HepG2 (cell line): ENCODE results near the gene FAM89B. TPM values are rescaled to one million over a fixed set of nuclear protein-coding genes. Genes with fewer than 3 reads are reported as not detected.
A peak's percentile ranks its signal among the peaks of the same experiment; 100 is the strongest.

ENCODE experiments used
- BHLHE40 ChIP-seq: IDR thresholded peaks from 2 replicates; pipeline ENCODE4 v1.6.1; 2011; ENCODE audit warnings: low read length, improper control_type of control experiment
- CSRNP1 ChIP-seq: sonication (generic); formaldehyde crosslinking; IDR thresholded peaks from 2 replicates; pipeline ENCODE4 v1.8.1; 2023; ENCODE audit warnings: mild to moderate bottlenecking, missing genetic modification reagents
- FOXC1 ChIP-seq: sonication (generic); formaldehyde crosslinking; IDR thresholded peaks from 2 replicates; pipeline ENCODE4 v1.8.0; 2022; ENCODE audit warnings: mild to moderate bottlenecking, missing genetic modification reagents, borderline replicate concordance
- FOXM1 ChIP-seq: sonication (generic); formaldehyde crosslinking; IDR thresholded peaks from 2 replicates; pipeline ENCODE4 v1.5.0; 2020; ENCODE audit warnings: missing genetic modification reagents
- FOXO1 ChIP-seq: sonication (generic); formaldehyde crosslinking; IDR thresholded peaks from 2 replicates; pipeline ENCODE4 v1.4.0; 2020; ENCODE audit warnings: missing genetic modification reagents
- HNRNPH1 ChIP-seq: fragments of 200-400 bp; formaldehyde crosslinking; optimal IDR thresholded peaks from 2 replicates; pipeline ENCODE3; 2017; ENCODE audit warnings: mild to moderate bottlenecking, low read depth, low read length
- KDM3A ChIP-seq: IDR thresholded peaks from 2 replicates; pipeline ENCODE4 v1.6.1; 2018; ENCODE audit warnings: low read depth, missing compliant biosample characterization
- MAF1 ChIP-seq: sonication (generic); formaldehyde crosslinking; IDR thresholded peaks from 2 replicates; pipeline ENCODE4 v1.5.0; 2020; ENCODE audit warnings: missing genetic modification reagents, borderline replicate concordance
- NCOA1 ChIP-seq: sonication (generic); formaldehyde crosslinking; IDR thresholded peaks from 2 replicates; pipeline ENCODE4 v1.9.0; 2021; ENCODE audit warnings: missing genetic modification reagents
- NFIB ChIP-seq: sonication (generic); formaldehyde crosslinking; IDR thresholded peaks from 2 replicates; pipeline ENCODE4 v1.9.0; 2021; ENCODE audit warnings: missing genetic modification reagents, mild to moderate bottlenecking, borderline replicate concordance
- PAF1 ChIP-seq: IDR thresholded peaks from 2 replicates; pipeline ENCODE4 v1.6.1; 2016; ENCODE audit warnings: missing genetic modification reagents, missing compliant biosample characterization
- PATZ1 ChIP-seq: sonication (generic); formaldehyde crosslinking; IDR thresholded peaks from 2 replicates; pipeline ENCODE4 v1.4.0; 2020; ENCODE audit warnings: missing genetic modification reagents
- RERE ChIP-seq: IDR thresholded peaks from 2 replicates; pipeline ENCODE4 v1.6.1; 2016; ENCODE audit warnings: low read depth, missing genetic modification reagents, missing compliant biosample characterization
- RXRA ChIP-seq: sonication (generic); formaldehyde crosslinking; IDR thresholded peaks from 2 replicates; pipeline ENCODE4 v1.5.1; 2020; ENCODE audit warnings: missing genetic modification reagents
- TAF1 ChIP-seq: sonication (generic); formaldehyde crosslinking; IDR thresholded peaks from 2 replicates; pipeline ENCODE4 v1.4.0; 2020; ENCODE audit warnings: missing genetic modification reagents
- ZBTB1 ChIP-seq: sonication (generic); formaldehyde crosslinking; IDR thresholded peaks from 2 replicates; pipeline ENCODE4 v1.4.0; 2020; ENCODE audit warnings: missing genetic modification reagents, borderline replicate concordance
- ZNF234 ChIP-seq: sonication (generic); formaldehyde crosslinking; conservative IDR thresholded peaks from 2 replicates; pipeline ENCODE4 v1.5.1; 2020; ENCODE audit warnings: mild to moderate bottlenecking, missing genetic modification reagents
- ZNF556 ChIP-seq: sonication (generic); formaldehyde crosslinking; IDR thresholded peaks from 2 replicates; pipeline ENCODE4 v1.4.0; 2020; ENCODE audit warnings: mild to moderate bottlenecking, missing genetic modification reagents, borderline replicate concordance
- ZNF598 ChIP-seq: sonication (generic); formaldehyde crosslinking; IDR thresholded peaks from 2 replicates; pipeline ENCODE4 v1.5.1; 2020; ENCODE audit warnings: mild to moderate bottlenecking, missing genetic modification reagents, borderline replicate concordance
- ZNF883 ChIP-seq: sonication (generic); formaldehyde crosslinking; IDR thresholded peaks from 2 replicates; pipeline ENCODE4 v1.5.1; 2020; ENCODE audit warnings: mild to moderate bottlenecking, missing genetic modification reagents; ENCODE audit errors: not compliant biosample characterization
- polyA plus RNA-seq, 8 experiments: library from polyadenylated mRNA; depleted of rRNA in 3 of 8; stranded (reverse) in 7 of 8; unstranded in 1 of 8; fragments of >200 nt; fragmentation: Illumina TruSeq in 4 of 8; extraction: Trizol in 4 of 8; gene quantifications; 2 replicates each; pipeline versions ENCODE4 v1.2.1 to v1.2.3, GENCODE V29; 2011 to 2016; ENCODE audit warnings: low read depth in 4 of 8, missing spikeins in 1 of 8, mixed read lengths in 1 of 8; ENCODE audit not compliant: insufficient read depth in 1 of 8
- total RNA-seq, 5 experiments: library from RNA; depleted of rRNA; stranded (reverse); fragments of >200 nt; fragmentation: Illumina TruSeq; extraction: Trizol; gene quantifications; 2 replicates each; pipeline ENCODE4 v1.2.3, GENCODE V29; 2016; ENCODE audit warnings: low read depth in 1 of 5

Gene FAM89B
- total and polyA plus RNA-seq, 2 of the 13 experiments (the other 11 are each of a cell fraction or from before 2014, with no cell fraction given): 5.7 to 8.0 TPM

- TF ChIP-seq CSRNP1 (peak; percentile 72; the same call in 1 of the 2 replicates), MAF1 (no peak), NCOA1 (no peak), FOXC1 (CRISPR knock-in tag) (0 out of 2 replicates have a peak, but pooled peaks have one; percentile 17), PAF1 (no peak), PATZ1 (no peak), ZNF598 (no peak), RERE (CRISPR knock-in tag) (no peak), FOXM1 (CRISPR knock-in tag) (no peak), FOXO1 (no peak), HNRNPH1 (no peak), NFIB (CRISPR knock-in tag) (no peak), RXRA (peak; percentile 60; the same call in 1 of the 2 replicates), BHLHE40 (no peak), ZNF883 (CRISPR knock-in tag) (peak; percentile 50), ZNF556 (0 out of 2 replicates have a peak, but pooled peaks have one; percentile 25), TAF1 (CRISPR knock-in tag) (peak; percentile 68), ZNF234 (CRISPR knock-in tag) (no peak), KDM3A (CRISPR knock-in tag) (no peak), ZBTB1 (CRISPR knock-in tag) (no peak)
These were observed 47.4 kb upstream of the FAM89B start, which contains the start of gene SCYL1 (continued) for GRCh38 chr11:65524741-65525545.
